Measurements from ENCODE around the gene PHETA1.
"Not testable (repeated sequence)": the region's sequence is repeated elsewhere in the genome, so short reads cannot be mapped to it uniquely, and the experiment has no call there.

The PHETA1 gene

DNA sequence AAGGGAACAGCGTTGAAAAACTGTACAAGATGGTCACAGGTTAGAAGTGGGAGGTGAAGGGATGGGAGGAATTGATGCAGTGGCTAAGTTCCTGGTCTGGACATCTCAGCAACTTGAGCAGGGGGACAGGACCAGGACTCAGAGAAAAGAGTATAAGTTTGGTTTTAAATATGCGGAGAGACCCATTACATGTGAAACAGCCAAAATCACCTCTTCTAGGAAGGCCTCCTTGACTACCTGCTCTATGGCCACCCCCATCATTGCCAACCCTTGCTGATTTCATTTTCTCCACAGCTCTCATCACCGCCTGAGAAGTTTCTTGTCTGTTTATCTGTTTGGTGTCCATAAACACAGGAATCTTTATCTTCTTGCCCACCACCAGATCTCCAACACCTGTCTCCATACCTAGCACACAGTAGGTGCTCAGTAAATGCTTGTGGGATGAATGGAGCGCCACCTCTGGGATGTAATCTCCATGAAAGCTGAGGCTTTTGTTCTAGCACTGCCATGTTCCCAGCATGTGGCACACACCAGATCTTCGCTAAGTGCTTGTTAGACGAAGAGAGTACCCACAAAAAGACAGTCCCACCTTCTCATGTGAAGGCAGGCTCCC is 11.2 kb upstream of the PHETA1 start:
- ChIA-PET CTCF (no interaction called here), POLR2A (no interaction called here)
- TF ChIP-seq CTBP1 (IDR thresholded peaks at IDR 0.05; ENCODE audit: borderline replicate concordance) (no peak), FOXM1 (IDR thresholded peaks at IDR 0.05; ENCODE audit: borderline replicate concordance) (no peak), LEF1 (IDR thresholded peaks at IDR 0.05; ENCODE audit: borderline replicate concordance) (no peak), ZNF384 (IDR thresholded peaks at IDR 0.05) (no peak), TARDBP (IDR thresholded peaks at IDR 0.05) (no peak), HDGF (IDR thresholded peaks at IDR 0.05; ENCODE audit: borderline replicate concordance) (no peak), L3MBTL2 (conservative IDR thresholded peaks at IDR 0.05) (no peak), SP1 (IDR thresholded peaks at IDR 0.05) (no peak), FOXA1 (IDR thresholded peaks at IDR 0.05) (no peak), ARNT (IDR thresholded peaks at IDR 0.05) (no peak), SUZ12 (IDR thresholded peaks at IDR 0.05) (no peak), NFRKB (IDR thresholded peaks at IDR 0.05) (no peak), ELF4 (IDR thresholded peaks at IDR 0.05) (no peak), BHLHE40 (IDR thresholded peaks at IDR 0.05; ENCODE audit: borderline replicate concordance) (no peak), FOXK2 (IDR thresholded peaks at IDR 0.05) (no peak)
- TF ChIP-seq, protein P1, sequence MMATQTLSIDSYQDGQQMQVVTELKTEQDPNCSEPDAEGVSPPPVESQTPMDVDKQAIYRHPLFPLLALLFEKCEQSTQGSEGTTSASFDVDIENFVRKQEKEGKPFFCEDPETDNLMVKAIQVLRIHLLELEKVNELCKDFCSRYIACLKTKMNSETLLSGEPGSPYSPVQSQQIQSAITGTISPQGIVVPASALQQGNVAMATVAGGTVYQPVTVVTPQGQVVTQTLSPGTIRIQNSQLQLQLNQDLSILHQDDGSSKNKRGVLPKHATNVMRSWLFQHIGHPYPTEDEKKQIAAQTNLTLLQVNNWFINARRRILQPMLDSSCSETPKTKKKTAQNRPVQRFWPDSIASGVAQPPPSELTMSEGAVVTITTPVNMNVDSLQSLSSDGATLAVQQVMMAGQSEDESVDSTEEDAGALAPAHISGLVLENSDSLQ (IDR thresholded peaks at IDR 0.05) = no peak
- no peak for DNase-seq (ENCODE audit: extremely low spot score)

DNA sequence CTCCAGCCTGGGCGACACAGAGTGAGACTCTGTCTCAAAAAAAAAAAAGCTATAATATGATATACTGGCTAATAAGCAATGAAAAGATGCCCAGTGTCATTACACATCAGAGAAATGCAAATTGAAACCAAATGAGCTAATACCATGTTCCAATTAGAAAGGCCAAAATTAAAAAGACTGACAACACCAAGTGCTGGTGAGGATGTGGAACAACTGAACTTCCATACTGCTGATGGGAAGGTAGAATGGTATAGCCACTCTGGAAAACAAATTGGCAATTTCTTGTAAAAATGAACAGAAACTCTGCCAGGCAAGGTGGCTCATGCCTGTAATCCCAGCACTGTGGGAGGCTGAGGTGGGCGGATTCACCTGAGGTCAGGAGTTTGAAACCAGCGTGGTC is 8.5 kb upstream of the PHETA1 start:
- TF ChIP-seq SP1 (IDR thresholded peaks at IDR 0.05) (no peak), TARDBP (IDR thresholded peaks at IDR 0.05) (no peak), SUZ12 (IDR thresholded peaks at IDR 0.05) (no peak), CTBP1 (IDR thresholded peaks at IDR 0.05; ENCODE audit: borderline replicate concordance) (no peak), NFRKB (IDR thresholded peaks at IDR 0.05) (no peak), HDGF (IDR thresholded peaks at IDR 0.05; ENCODE audit: borderline replicate concordance) (no peak), ZNF384 (IDR thresholded peaks at IDR 0.05) (no peak), BHLHE40 (IDR thresholded peaks at IDR 0.05; ENCODE audit: borderline replicate concordance) (no peak), FOXA1 (IDR thresholded peaks at IDR 0.05) (no peak), FOXK2 (IDR thresholded peaks at IDR 0.05) (no peak), FOXM1 (IDR thresholded peaks at IDR 0.05; ENCODE audit: borderline replicate concordance) (no peak), ELF4 (IDR thresholded peaks at IDR 0.05) (no peak), LEF1 (IDR thresholded peaks at IDR 0.05; ENCODE audit: borderline replicate concordance) (no peak), L3MBTL2 (conservative IDR thresholded peaks at IDR 0.05) (no peak)
- ChIA-PET POLR2A (no interaction called here), CTCF (no interaction called here)
- no peak for DNase-seq (ENCODE audit: extremely low spot score)

DNA sequence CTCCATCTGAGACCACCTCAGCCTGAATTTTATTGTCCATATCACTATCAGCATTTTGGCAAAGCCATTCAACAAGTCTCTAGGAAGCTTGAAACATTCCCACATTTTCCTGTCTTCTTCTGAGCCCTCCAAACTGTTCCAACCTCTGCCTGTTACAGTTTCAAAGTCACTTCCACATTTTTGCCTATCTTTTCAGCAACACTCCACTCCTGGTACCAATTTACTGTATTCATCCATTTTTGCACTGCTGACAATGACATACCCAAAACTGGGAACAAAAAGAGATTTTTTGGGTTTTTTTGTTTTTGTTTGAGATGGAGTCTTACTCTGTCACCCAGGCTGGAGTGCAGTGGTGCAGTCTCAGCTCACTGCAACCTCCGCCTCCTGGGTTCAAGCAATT is 4.3 kb upstream of the PHETA1 start:
- POLR2A ChIA-PET; CTCF ChIA-PET; DNase-seq (ENCODE audit: extremely low spot score): not testable (repeated sequence)

DNA sequence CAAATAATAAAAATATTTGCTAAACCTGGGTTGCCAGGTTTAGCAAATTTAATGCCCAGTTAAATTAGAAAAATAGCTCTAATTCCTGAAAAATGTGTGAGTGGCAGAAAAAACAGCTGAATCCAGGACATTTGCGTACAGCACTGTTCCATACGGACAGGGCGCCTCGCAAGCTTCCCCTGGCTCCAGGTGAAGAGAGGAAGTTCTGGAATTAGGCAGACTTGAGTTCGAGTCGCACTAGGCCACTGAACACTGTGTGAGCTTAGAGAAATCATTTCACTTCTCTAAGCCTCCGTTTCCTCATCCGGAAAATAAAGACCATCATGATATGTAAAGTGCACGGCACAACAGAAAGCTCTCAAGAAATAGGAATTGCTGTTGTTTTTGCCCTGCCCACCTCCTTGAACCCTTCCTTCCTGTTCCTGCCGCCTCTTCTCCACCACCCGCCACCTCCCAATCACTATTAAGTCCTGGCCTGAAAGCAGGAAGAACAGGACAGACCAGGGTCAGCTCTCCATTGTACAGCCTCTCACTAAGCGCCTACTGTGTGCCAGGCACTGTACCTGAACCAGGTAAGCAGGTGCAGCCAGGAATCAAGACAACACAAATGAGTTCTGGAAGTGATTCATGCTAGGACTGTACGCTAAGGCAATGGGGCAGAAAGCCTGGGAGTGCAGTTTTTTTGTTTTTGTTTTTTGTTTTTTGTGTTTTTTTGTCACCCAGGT is 763 bp upstream of the PHETA1 start:
- ChIA-PET CTCF (interaction anchor here (1.7 kb wide), 1 partner anchor 27 kb away, joined by 8 read pairs; no protein-coding TSS in a partner anchor), POLR2A (interaction anchor here (1.0 to 2.0 kb wide), 4 partner anchors 10 to 397 kb away, joined by 3 to 5 read pairs (median 3); partner anchors contain the start of gene ALDH2)
- DNase-seq (ENCODE audit: extremely low spot score) = no peak
- TF ChIP-seq FOXM1 (IDR thresholded peaks at IDR 0.05; ENCODE audit: borderline replicate concordance) (no peak), TARDBP (IDR thresholded peaks at IDR 0.05) (no peak), NFRKB (IDR thresholded peaks at IDR 0.05) (no peak), L3MBTL2 (conservative IDR thresholded peaks at IDR 0.05) (no peak), HDGF (IDR thresholded peaks at IDR 0.05; ENCODE audit: borderline replicate concordance) (no peak), LEF1 (IDR thresholded peaks at IDR 0.05; ENCODE audit: borderline replicate concordance) (no peak), SUZ12 (IDR thresholded peaks at IDR 0.05) (no peak), ELF4 (IDR thresholded peaks at IDR 0.05) (no peak), ZNF384 (IDR thresholded peaks at IDR 0.05) (no peak), ARNT (IDR thresholded peaks at IDR 0.05) (no peak), SP1 (IDR thresholded peaks at IDR 0.05) (no peak), FOXK2 (IDR thresholded peaks at IDR 0.05) (no peak)
- TF ChIP-seq, protein P1 (IDR thresholded peaks at IDR 0.05) = no peak

DNA sequence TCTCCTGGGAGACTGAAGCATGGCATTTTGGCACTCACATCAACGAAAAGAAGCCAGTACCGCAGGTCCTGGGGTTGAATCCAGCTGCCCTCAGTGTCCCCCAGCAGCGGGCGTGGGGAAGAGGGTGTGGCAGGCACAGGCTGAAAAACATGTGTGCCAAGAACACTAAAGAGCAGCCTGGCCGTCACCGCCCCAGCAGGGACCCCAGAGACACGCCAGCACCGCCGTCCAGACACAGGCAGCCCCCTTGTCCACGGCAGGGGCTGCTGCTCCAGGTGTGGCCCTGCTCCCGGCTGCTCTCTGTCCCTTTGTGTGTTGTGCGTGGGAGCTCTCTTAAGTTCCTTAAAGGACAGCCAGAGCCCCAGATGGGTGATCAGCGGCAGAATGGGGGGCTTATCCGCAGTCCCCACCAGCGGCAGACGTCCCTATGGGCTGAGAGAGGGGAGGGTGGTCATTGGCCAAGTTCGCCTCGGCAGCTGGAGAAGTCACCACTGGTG is 556 bp downstream of the PHETA1 start:
- TF ChIP-seq L3MBTL2 (conservative IDR thresholded peaks at IDR 0.05) = no peak
- no peak for TF ChIP-seq ARNT (IDR thresholded peaks at IDR 0.05)
- no peak for TF ChIP-seq CTBP1 (IDR thresholded peaks at IDR 0.05; ENCODE audit: borderline replicate concordance)
- no peak for TF ChIP-seq TARDBP (IDR thresholded peaks at IDR 0.05)
- TF ChIP-seq FOXA1 (IDR thresholded peaks at IDR 0.05) = no peak
- no peak for TF ChIP-seq LEF1 (IDR thresholded peaks at IDR 0.05; ENCODE audit: borderline replicate concordance)
- TF ChIP-seq, protein P1 (IDR thresholded peaks at IDR 0.05) = no peak
- no peak for TF ChIP-seq FOXM1 (IDR thresholded peaks at IDR 0.05; ENCODE audit: borderline replicate concordance)
- no peak for TF ChIP-seq SP1 (IDR thresholded peaks at IDR 0.05)
- TF ChIP-seq HDGF (IDR thresholded peaks at IDR 0.05; ENCODE audit: borderline replicate concordance) = no peak
- TF ChIP-seq BHLHE40 (IDR thresholded peaks at IDR 0.05; ENCODE audit: borderline replicate concordance) = no peak
- TF ChIP-seq NFRKB (IDR thresholded peaks at IDR 0.05) = no peak
- no peak for TF ChIP-seq ELF4 (IDR thresholded peaks at IDR 0.05)
- POLR2A ChIA-PET = interaction anchor here (1.2 to 2.0 kb wide), 2 partner anchors 9 to 398 kb away, joined by 3 to 5 read pairs; partner anchors contain the start of gene ALDH2
- no peak for DNase-seq (ENCODE audit: extremely low spot score)
- CTCF ChIA-PET = interaction anchor here (1.2 kb wide), 1 partner anchor 84 kb away, joined by 3 read pairs; no protein-coding TSS in a partner anchor

Measured in HEK293T (cell line).